Stimulated activated naive CD8-positive, alpha-beta T cell treated with anti-CD3 and anti-CD28 coated beads, Interleukin-15, Interleukin-2, amounts not matched to agents 100 U/mL and 50 U/mL, for 24 hours (primary cell): Measurements from ENCODE around the gene SNRNP200.

Source experiments
- ATAC-seq: fragments of 150-1000 bp; cut with Tn5 transposase; one replicate; pipeline ENCODE4 v1.10.0; 2021
- DNase-seq: peaks from one replicate; pipeline ENCODE4 v3.0.0; 2021

The SNRNP200 gene

GRCh38 chr2:96251721-96252292 is 53.5 kb downstream of the SNRNP200 start:
- no peak for ATAC-seq
- DNase-seq, result no peak

- no peak for ATAC-seq
- no peak for DNase-seq
These were observed 55.2 kb downstream of the SNRNP200 start for GRCh38 chr2:96250188-96250587.

- ATAC-seq (no peak), DNase-seq (no peak)
These were observed 55.7 kb downstream of the SNRNP200 start for GRCh38 chr2:96249654-96250053.

GRCh38 chr2:96248624-96249023 is 56.7 kb downstream of the SNRNP200 start:
- no peak for ATAC-seq
- no peak for DNase-seq

- DNase-seq (no peak), ATAC-seq (no peak)
These were observed 57.5 kb downstream of the SNRNP200 start for GRCh38 chr2:96247896-96248295.

GRCh38 chr2:96247009-96247408 is 58.3 kb downstream of the SNRNP200 start:
- ATAC-seq, result no peak
- no peak for DNase-seq

- DNase-seq (no peak), ATAC-seq (no peak)
These were observed 59.5 kb downstream of the SNRNP200 start for GRCh38 chr2:96245609-96246390.

- no peak for ATAC-seq
- DNase-seq, result no peak
These were observed 61.5 kb downstream of the SNRNP200 start for GRCh38 chr2:96243843-96244242.

- peak; percentile 71 for DNase-seq
- ATAC-seq, result peak; percentile 96
These were observed 63.3 kb downstream of the SNRNP200 start for GRCh38 chr2:96241900-96242611.

- DNase-seq (no peak), ATAC-seq (no peak)
These were observed 64.1 kb downstream of the SNRNP200 start for GRCh38 chr2:96241227-96241626.

- ATAC-seq, result no peak
- DNase-seq, result no peak
These were observed 64.9 kb downstream of the SNRNP200 start for GRCh38 chr2:96240341-96241038.

- ATAC-seq, result no peak
These were observed 65.5 kb downstream of the SNRNP200 start for GRCh38 chr2:96239745-96240264.

GRCh38 chr2:96239091-96239490 is 66.3 kb downstream of the SNRNP200 start:
- no peak for ATAC-seq
- no peak for DNase-seq

More at GRCh38 chr2:96239745-96240264, 65.5 kb downstream of the SNRNP200 start:
- no peak for DNase-seq

GRCh38 chr2:96238266-96238665 is 67.1 kb downstream of the SNRNP200 start:
- ATAC-seq, result no peak
- no peak for DNase-seq

GRCh38 chr2:96236882-96237281 is 68.5 kb downstream of the SNRNP200 start:
- ATAC-seq, result no peak
- DNase-seq, result no peak

GRCh38 chr2:96233880-96234316 is 71.4 kb downstream of the SNRNP200 start:
- ATAC-seq, result no peak
- no peak for DNase-seq

- DNase-seq (no peak), ATAC-seq (no peak)
These were observed 71.9 kb downstream of the SNRNP200 start for GRCh38 chr2:96233436-96233835.

GRCh38 chr2:96231316-96231715 is 74.0 kb downstream of the SNRNP200 start:
- DNase-seq, result no peak
- ATAC-seq, result no peak

GRCh38 chr2:96225016-96225533 is 80.3 kb downstream of the SNRNP200 start:
- ATAC-seq, result peak; percentile 19

More at GRCh38 chr2:96225016-96225533, 80.3 kb downstream of the SNRNP200 start:
- no peak for DNase-seq
